PC-9 (cell line): ENCODE data around the gene ITPRIP. TPM values are rescaled to one million over a fixed set of nuclear protein-coding genes. Genes with fewer than 3 reads are reported as not detected.

Experiments
- BruUV-seq: library from RNA; stranded (reverse); fragments of 400-500 nt; replicated peaks from 2 replicates; lab custom pipeline; 2021; lab: Mats Ljungman, UMichigan
- CTCF ChIA-PET: fragments of 300-600 bp; sonication (Branson Sonifier 250); formaldehyde crosslinking; loops from one replicate; lab custom pipeline; 2022; ENCODE audit warnings: antibody characterized with exemption; lab: Charles Lee
- POLR2A ChIA-PET: fragments of 300-600 bp; sonication (Branson Sonifier 250); formaldehyde crosslinking; loops from one replicate; lab custom pipeline; 2022; ENCODE audit warnings: antibody characterized with exemption; ENCODE audit not compliant: unreplicated experiment; lab: Charles Lee
- DNase-seq, 2 experiments: peaks; one replicate each; pipeline versions ENCODE4 v3.0.0 to v3.0.0-alpha.2; 2015 to 2022; ENCODE audit warnings: mixed read lengths in 1 of 2
- H2AFZ ChIP-seq: fragments of 200-600 bp; sonication (generic); 2 replicates; pipeline ENCODE4 v1.8.1; 2017; ENCODE audit warnings: antibody characterized with exemption
- H3F3A ChIP-seq: fragments of 200-600 bp; sonication (generic); 2 replicates; pipeline ENCODE4 v1.8.1; 2017; ENCODE audit warnings: antibody characterized with exemption, mild to moderate bottlenecking, low read depth; ENCODE audit not compliant: insufficient read depth
- H3K27ac ChIP-seq: fragments of 200-600 bp; sonication (generic); 2 replicates; pipeline ENCODE4 v1.6.1; 2016; ENCODE audit warnings: mixed run types
- H3K27me3 ChIP-seq: fragments of 200-600 bp; sonication (generic); 2 replicates; pipeline ENCODE4 v1.6.1; 2016; ENCODE audit warnings: low read depth, mixed run types; ENCODE audit not compliant: insufficient read depth
- H3K36me3 ChIP-seq: fragments of 200-600 bp; sonication (generic); 2 replicates; pipeline ENCODE4 v1.6.1; 2016; ENCODE audit warnings: low read depth, mixed run types
- H3K4me1 ChIP-seq: fragments of 200-600 bp; sonication (generic); replicated peaks from 2 replicates; pipeline ENCODE4 v1.6.1; 2016; ENCODE audit warnings: mixed run types; ENCODE audit not compliant: insufficient read depth
- H3K4me2 ChIP-seq: fragments of 200-600 bp; sonication (generic); 2 replicates; pipeline ENCODE4 v1.6.1; 2017; ENCODE audit warnings: mixed run types
- H3K4me3 ChIP-seq: fragments of 200-600 bp; sonication (generic); 2 replicates; pipeline ENCODE4 v1.6.1; 2016; ENCODE audit warnings: mixed run types
- H3K79me2 ChIP-seq: fragments of 200-600 bp; sonication (generic); 2 replicates; pipeline ENCODE4 v1.6.1; 2017; ENCODE audit warnings: low read depth, mixed run types
- H3K9me2 ChIP-seq: fragments of 200-600 bp; sonication (generic); 2 replicates; pipeline ENCODE4 v1.8.1; 2017; ENCODE audit warnings: mild to moderate bottlenecking; ENCODE audit not compliant: insufficient read depth
- H3K9me3 ChIP-seq: fragments of 200-600 bp; sonication (generic); 2 replicates; pipeline ENCODE4 v1.8.1; 2016; ENCODE audit warnings: low read depth; ENCODE audit not compliant: insufficient read depth
- H4K20me1 ChIP-seq: fragments of 200-600 bp; sonication (generic); 2 replicates; pipeline ENCODE4 v1.8.1; 2017; ENCODE audit not compliant: insufficient read depth
- EZH2 ChIP-seq: fragments of 200-600 bp; sonication (generic); IDR thresholded peaks from 2 replicates; pipeline ENCODE4 v1.8.0; 2017; ENCODE audit warnings: antibody characterized with exemption, low read depth
- intact Hi-C: fragments of 100-400 bp; cut with micrococcal nuclease; formaldehyde crosslinking; loops from one replicate; pipeline ENCODE4 v1.10.0; 2022; ENCODE audit not compliant: unreplicated experiment
- total RNA-seq: library from RNA; stranded (reverse); gene quantifications from 2 replicates; pipeline ENCODE4 v1.2.3, GENCODE V29; 2021
- TF ChIP-seq, protein P1 (sequence below): fragments of 200-600 bp; sonication (generic); conservative IDR thresholded peaks from 2 replicates; pipeline ENCODE4 v1.6.1; 2017; ENCODE audit warnings: mixed run types, antibody characterized with exemption, mild to moderate bottlenecking, moderate library complexity

The ITPRIP gene
- total RNA-seq, 1 experiment from 2014 or later = 6.7 TPM

- peaks cover 24% of the 10 kb centered on the region for H3K79me2 ChIP-seq
- peaks cover 10% of the 10 kb centered on the region; the same call in 1 of the 2 replicates for H3F3A ChIP-seq
- H3K4me2 ChIP-seq = no peak overlapping the region
- TF ChIP-seq, protein P1, sequence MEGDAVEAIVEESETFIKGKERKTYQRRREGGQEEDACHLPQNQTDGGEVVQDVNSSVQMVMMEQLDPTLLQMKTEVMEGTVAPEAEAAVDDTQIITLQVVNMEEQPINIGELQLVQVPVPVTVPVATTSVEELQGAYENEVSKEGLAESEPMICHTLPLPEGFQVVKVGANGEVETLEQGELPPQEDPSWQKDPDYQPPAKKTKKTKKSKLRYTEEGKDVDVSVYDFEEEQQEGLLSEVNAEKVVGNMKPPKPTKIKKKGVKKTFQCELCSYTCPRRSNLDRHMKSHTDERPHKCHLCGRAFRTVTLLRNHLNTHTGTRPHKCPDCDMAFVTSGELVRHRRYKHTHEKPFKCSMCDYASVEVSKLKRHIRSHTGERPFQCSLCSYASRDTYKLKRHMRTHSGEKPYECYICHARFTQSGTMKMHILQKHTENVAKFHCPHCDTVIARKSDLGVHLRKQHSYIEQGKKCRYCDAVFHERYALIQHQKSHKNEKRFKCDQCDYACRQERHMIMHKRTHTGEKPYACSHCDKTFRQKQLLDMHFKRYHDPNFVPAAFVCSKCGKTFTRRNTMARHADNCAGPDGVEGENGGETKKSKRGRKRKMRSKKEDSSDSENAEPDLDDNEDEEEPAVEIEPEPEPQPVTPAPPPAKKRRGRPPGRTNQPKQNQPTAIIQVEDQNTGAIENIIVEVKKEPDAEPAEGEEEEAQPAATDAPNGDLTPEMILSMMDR = no peak
- TF ChIP-seq EZH2 = no peak
- ChIA-PET CTCF (no interaction called here), POLR2A (no interaction called here)
- BruUV-seq = no TSS peak
- H3K27me3 ChIP-seq = no peaks in the 10 kb centered on the region
- no peaks in the 10 kb centered on the region for H3K9me2 ChIP-seq
- peaks cover 14% of the 10 kb centered on the region; the same call in 1 of the 2 replicates for H3K4me1 ChIP-seq
- no peak overlapping the region for H3K4me3 ChIP-seq
- peaks cover 5% of the 10 kb centered on the region; the same call in 1 of the 2 replicates for H4K20me1 ChIP-seq
- no peak overlapping the region for H3K27ac ChIP-seq
- peaks cover 19% of the 10 kb centered on the region for H3K36me3 ChIP-seq
- no peak overlapping the region for H2AFZ ChIP-seq
- intact Hi-C loops = loop anchor here (5.0 kb wide), 1 partner anchor 217 kb away; no protein-coding TSS in a partner anchor
- no peaks in the 10 kb centered on the region for H3K9me3 ChIP-seq
- no peak for DNase-seq
These were observed 73.5 kb downstream of the ITPRIP start for GRCh38 chr10:104264783-104265182.

- POLR2A ChIA-PET = no interaction called here
- Histone ChIP-seq H3K9me3 (no peaks in the 10 kb centered on the region), H3K36me3 (peaks cover 40% of the 10 kb centered on the region), H3K4me1 (peaks cover 15% of the 10 kb centered on the region), H3K4me2 (no peak overlapping the region), H3K9me2 (no peaks in the 10 kb centered on the region), H3F3A (peaks cover 10% of the 10 kb centered on the region; the same call in 1 of the 2 replicates), H3K4me3 (no peak overlapping the region), H3K27ac (no peak overlapping the region), H3K27me3 (no peaks in the 10 kb centered on the region), H4K20me1 (peaks cover 5% of the 10 kb centered on the region; the same call in 1 of the 2 replicates), H2AFZ (no peak overlapping the region), H3K79me2 (peaks cover 37% of the 10 kb centered on the region)
- intact Hi-C loops = no loop called here
- DNase-seq = no peak
- TF ChIP-seq, protein P1 = no peak
- no peak for TF ChIP-seq EZH2
- CTCF ChIA-PET = no interaction called here
- no TSS peak for BruUV-seq
These were observed 76.2 kb downstream of the ITPRIP start for GRCh38 chr10:104262055-104262454.

DNA sequence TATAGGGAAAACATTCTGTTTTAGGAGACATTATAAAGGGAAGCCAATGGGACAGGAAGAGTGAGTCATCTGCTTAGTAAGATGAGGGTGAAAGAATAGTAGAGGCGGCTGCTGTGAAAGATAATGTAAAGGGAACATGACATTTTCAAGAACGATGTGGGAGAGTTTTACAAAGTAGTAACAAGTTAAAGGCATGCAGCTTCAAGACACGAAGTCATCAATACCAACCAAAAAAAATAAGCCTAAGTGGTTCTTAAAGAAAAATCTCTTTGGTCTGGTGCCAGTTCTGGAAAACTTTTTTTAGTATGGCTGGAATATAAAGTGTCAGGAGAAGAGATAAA lies 77.5 kb downstream of the ITPRIP start:
- DNase-seq = no peak
- Histone ChIP-seq H3F3A (peaks cover 22% of the 10 kb centered on the region), H2AFZ (no peak overlapping the region), H3K4me1 (peaks cover 28% of the 10 kb centered on the region), H3K79me2 (peaks cover 48% of the 10 kb centered on the region), H3K27me3 (no peaks in the 10 kb centered on the region), H3K9me2 (no peaks in the 10 kb centered on the region), H3K27ac (no peak overlapping the region), H3K9me3 (no peaks in the 10 kb centered on the region), H4K20me1 (peaks cover 5% of the 10 kb centered on the region; the same call in 1 of the 2 replicates), H3K36me3 (peaks cover 37% of the 10 kb centered on the region), H3K4me2 (no peak overlapping the region), H3K4me3 (no peak overlapping the region)
- ChIA-PET POLR2A (no interaction called here), CTCF (no interaction called here)
- TF ChIP-seq EZH2 = no peak
- TF ChIP-seq, protein P1 = no peak
- BruUV-seq = no TSS peak
- intact Hi-C loops = no loop called here
